Neural crest cell (in vitro differentiated cells): ENCODE results near the gene C1orf21. TPM values are rescaled to one million over a fixed set of nuclear protein-coding genes. Genes with fewer than 3 reads are reported as not detected.

Experiments
- DNase-seq: peaks from one replicate; pipeline ENCODE4 v3.0.0; 2021; ENCODE audit warnings: low read depth, mixed read lengths, low spot score
- H3K27ac Mint-ChIP-seq: one replicate; pipeline ENCODE4 v1.8.0; 2021; ENCODE audit warnings: mild to moderate bottlenecking, mixed read lengths; ENCODE audit not compliant: unreplicated experiment
- H3K27me3 Mint-ChIP-seq: 2 replicates; pipeline ENCODE4 v1.8.0; 2021; ENCODE audit warnings: low read depth, mild to moderate bottlenecking, mixed read lengths
- H3K36me3 Mint-ChIP-seq: 2 replicates; pipeline ENCODE4 v1.8.0; 2021; ENCODE audit warnings: low read depth, mild to moderate bottlenecking, mixed read lengths
- H3K4me1 Mint-ChIP-seq: 2 replicates; pipeline ENCODE4 v1.8.0; 2021; ENCODE audit warnings: mixed read lengths
- H3K4me3 Mint-ChIP-seq: one replicate; pipeline ENCODE4 v1.8.0; 2021; ENCODE audit warnings: mild to moderate bottlenecking, mixed read lengths
- H3K9me3 Mint-ChIP-seq: 2 replicates; pipeline ENCODE4 v1.8.0; 2021; ENCODE audit warnings: mixed read lengths
- CTCF ChIP-seq: fragments of 200-600 bp; sonication (generic); conservative IDR thresholded peaks from 2 replicates; pipeline ENCODE4 v1.5.0; 2021; ENCODE audit warnings: antibody characterized with exemption, mild to moderate bottlenecking
- total RNA-seq: library from RNA; stranded (reverse); gene quantifications from 2 replicates; pipeline ENCODE4 v1.2.1, GENCODE V29; 2021

C1orf21 gene
- total RNA-seq, 1 donor from 2014 or later = 29.8 TPM

GRCh38 chr1:184672013-184672726 is 285.3 kb downstream of the C1orf21 start:
- no peak for DNase-seq
- no peak overlapping the region for H3K27ac Mint-ChIP-seq
- no peak overlapping the region for H3K4me3 Mint-ChIP-seq
- peaks cover 32% of the 10 kb centered on the region for H3K27me3 Mint-ChIP-seq
- H3K9me3 Mint-ChIP-seq = no peaks in the 10 kb centered on the region
- no peaks in the 10 kb centered on the region for H3K36me3 Mint-ChIP-seq
- peaks cover 27% of the 10 kb centered on the region for H3K4me1 Mint-ChIP-seq
- no peak for TF ChIP-seq CTCF

- H3K36me3 Mint-ChIP-seq = no peaks in the 10 kb centered on the region
- H3K27ac Mint-ChIP-seq = no peak overlapping the region
- no peak for TF ChIP-seq CTCF
- DNase-seq = no peak
- peaks cover 27% of the 10 kb centered on the region for H3K27me3 Mint-ChIP-seq
- H3K4me1 Mint-ChIP-seq = peaks cover 23% of the 10 kb centered on the region
- H3K4me3 Mint-ChIP-seq = no peak overlapping the region
- H3K9me3 Mint-ChIP-seq = no peaks in the 10 kb centered on the region
These were observed 286.5 kb downstream of the C1orf21 start for GRCh38 chr1:184673305-184673704.

- TF ChIP-seq CTCF = no peak
- no peak for DNase-seq
- H3K9me3 Mint-ChIP-seq = peaks cover 9% of the 10 kb centered on the region
- no peak overlapping the region for H3K27ac Mint-ChIP-seq
- H3K36me3 Mint-ChIP-seq = peaks cover 6% of the 10 kb centered on the region
- peaks cover 5% of the 10 kb centered on the region for H3K27me3 Mint-ChIP-seq
- H3K4me3 Mint-ChIP-seq = no peak overlapping the region
- no peaks in the 10 kb centered on the region for H3K4me1 Mint-ChIP-seq
These were observed 290.5 kb downstream of the C1orf21 start for GRCh38 chr1:184677344-184677743.
